ENCODE results near the gene HS6ST2.

DNA sequence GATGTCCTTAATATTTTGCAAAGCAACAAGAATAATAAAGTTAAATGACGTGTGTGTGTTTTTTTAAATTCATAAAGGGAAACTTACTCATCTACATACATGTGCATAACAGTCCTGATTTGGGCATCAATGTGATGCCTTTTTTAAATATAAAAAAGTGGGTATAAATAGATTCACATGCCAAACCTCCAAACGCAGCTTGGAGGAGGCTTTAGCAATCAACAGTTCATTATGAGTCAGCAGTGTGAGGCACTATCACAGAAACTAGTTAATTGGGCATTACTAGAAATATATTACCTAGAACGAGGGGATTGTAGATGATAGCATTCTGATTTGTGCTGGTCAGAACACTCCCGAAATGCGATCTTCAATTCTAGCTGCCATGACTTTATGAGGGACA lies 115.1 kb downstream of the HS6ST2 start:
- TF ChIP-seq, protein P1, sequence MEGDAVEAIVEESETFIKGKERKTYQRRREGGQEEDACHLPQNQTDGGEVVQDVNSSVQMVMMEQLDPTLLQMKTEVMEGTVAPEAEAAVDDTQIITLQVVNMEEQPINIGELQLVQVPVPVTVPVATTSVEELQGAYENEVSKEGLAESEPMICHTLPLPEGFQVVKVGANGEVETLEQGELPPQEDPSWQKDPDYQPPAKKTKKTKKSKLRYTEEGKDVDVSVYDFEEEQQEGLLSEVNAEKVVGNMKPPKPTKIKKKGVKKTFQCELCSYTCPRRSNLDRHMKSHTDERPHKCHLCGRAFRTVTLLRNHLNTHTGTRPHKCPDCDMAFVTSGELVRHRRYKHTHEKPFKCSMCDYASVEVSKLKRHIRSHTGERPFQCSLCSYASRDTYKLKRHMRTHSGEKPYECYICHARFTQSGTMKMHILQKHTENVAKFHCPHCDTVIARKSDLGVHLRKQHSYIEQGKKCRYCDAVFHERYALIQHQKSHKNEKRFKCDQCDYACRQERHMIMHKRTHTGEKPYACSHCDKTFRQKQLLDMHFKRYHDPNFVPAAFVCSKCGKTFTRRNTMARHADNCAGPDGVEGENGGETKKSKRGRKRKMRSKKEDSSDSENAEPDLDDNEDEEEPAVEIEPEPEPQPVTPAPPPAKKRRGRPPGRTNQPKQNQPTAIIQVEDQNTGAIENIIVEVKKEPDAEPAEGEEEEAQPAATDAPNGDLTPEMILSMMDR (conservative IDR thresholded peaks at IDR 0.05) = no peak
- TF ChIP-seq ZFX (IDR thresholded peaks at IDR 0.05) = no peak
